ENCODE results near the gene DFFA. TPM values are rescaled to one million over a fixed set of nuclear protein-coding genes. Genes with fewer than 3 reads are reported as not detected.

DFFA gene
- total RNA-seq, 2 donors from 2014 or later, result 100 to 105 TPM

DNA sequence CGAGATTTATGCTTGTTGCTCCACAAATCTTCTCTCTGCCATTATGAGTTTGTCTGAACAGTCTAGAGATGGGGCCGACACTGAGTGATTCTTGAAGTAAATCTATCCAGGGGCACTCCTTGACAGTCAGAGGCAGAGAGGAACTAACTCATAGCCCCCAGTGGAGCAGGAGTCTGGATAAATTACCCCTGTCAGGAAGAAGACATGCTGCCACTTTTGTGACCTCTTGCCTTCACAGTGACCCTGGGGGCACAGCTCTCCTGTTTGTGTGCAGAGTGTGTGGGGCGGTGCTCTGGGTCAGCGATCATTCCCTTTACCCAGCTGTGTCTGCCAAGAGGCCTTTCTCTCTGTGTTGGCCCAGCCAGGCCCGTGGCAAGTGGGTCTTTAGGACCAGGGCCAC lies 31.9 kb upstream of the DFFA start:
- whole genome bisulfite sequencing, 2 experiments (ENCODE audit: insufficient coverage in 1 of 2, insufficient read length in 1 of 2), result 82% methylated on average over 2 to 5 of the region's 5 CpGs
- H3K27ac ChIP-seq (ENCODE audit: low read depth, low read length), result no peak overlapping the region

DNA sequence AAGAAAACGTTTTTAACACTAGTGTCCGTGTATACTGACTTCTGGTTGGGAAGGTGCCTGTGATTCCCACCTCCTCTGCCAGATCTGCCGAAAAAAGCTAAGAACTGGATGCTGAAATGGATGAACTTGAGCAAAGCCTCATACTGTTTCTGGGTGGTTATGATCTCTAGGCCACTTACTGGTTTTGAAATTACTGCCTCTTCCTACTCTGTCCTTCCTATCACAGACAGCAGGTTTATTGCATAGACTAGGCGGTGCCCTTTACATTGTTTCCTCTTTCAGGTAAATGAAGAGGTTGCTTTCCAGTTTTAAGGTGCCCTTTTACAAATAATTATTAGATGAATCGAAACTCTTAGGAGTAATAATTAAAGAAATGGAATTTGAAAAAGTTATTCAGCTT lies 29.9 kb upstream of the DFFA start:
- TF ChIP-seq, protein P1, sequence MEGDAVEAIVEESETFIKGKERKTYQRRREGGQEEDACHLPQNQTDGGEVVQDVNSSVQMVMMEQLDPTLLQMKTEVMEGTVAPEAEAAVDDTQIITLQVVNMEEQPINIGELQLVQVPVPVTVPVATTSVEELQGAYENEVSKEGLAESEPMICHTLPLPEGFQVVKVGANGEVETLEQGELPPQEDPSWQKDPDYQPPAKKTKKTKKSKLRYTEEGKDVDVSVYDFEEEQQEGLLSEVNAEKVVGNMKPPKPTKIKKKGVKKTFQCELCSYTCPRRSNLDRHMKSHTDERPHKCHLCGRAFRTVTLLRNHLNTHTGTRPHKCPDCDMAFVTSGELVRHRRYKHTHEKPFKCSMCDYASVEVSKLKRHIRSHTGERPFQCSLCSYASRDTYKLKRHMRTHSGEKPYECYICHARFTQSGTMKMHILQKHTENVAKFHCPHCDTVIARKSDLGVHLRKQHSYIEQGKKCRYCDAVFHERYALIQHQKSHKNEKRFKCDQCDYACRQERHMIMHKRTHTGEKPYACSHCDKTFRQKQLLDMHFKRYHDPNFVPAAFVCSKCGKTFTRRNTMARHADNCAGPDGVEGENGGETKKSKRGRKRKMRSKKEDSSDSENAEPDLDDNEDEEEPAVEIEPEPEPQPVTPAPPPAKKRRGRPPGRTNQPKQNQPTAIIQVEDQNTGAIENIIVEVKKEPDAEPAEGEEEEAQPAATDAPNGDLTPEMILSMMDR (conservative IDR thresholded peaks at IDR 0.05), result no peak
- H3K4me3 Mint-ChIP-seq, result no peak overlapping the region
- no peaks in the 10 kb centered on the region for H3K4me1 ChIP-seq (ENCODE audit: control insufficient read depth, insufficient read depth, low read length)
- no peaks in the 10 kb centered on the region for H3K9me3 ChIP-seq (ENCODE audit: control insufficient read depth, low read length)
- no peak overlapping the region for H3K9ac ChIP-seq (ENCODE audit: extremely low read depth, low read length, poor library complexity, severe bottlenecking)
- H3K27me3 Mint-ChIP-seq (ENCODE audit: insufficient read depth), result no peaks in the 10 kb centered on the region
- H3K36me3 Mint-ChIP-seq (ENCODE audit: low read depth), result peaks cover 2% of the 10 kb centered on the region
- H3K9me3 Mint-ChIP-seq, result no peaks in the 10 kb centered on the region
- H3K27me3 ChIP-seq (ENCODE audit: control insufficient read depth, insufficient read depth, low read length, poor library complexity, severe bottlenecking), result no peaks in the 10 kb centered on the region
- peaks cover 7% of the 10 kb centered on the region for H3K36me3 ChIP-seq (ENCODE audit: control insufficient read depth, insufficient read depth, low read length)
- no peak for DNase-seq
- H3K4me3 ChIP-seq (ENCODE audit: low read length), result no peak overlapping the region
- H3K27ac Mint-ChIP-seq, result no peak overlapping the region
- no peak overlapping the region for H3K27ac ChIP-seq (ENCODE audit: low read depth, low read length)
- H3K4me1 Mint-ChIP-seq, result peaks cover 1% of the 10 kb centered on the region
- 93% methylated on average over 4 to 5 of the region's 5 CpGs for WGBS, 2 experiments (ENCODE audit: insufficient coverage in 1 of 2, insufficient read length in 1 of 2)

More for the DNA sequence above, 31.9 kb upstream of the DFFA start:
- Histone ChIP-seq H3K27me3 (ENCODE audit: control insufficient read depth, insufficient read depth, low read length, poor library complexity, severe bottlenecking) (no peaks in the 10 kb centered on the region), H3K9me3 (ENCODE audit: control insufficient read depth, low read length) (no peaks in the 10 kb centered on the region), H3K4me3 (ENCODE audit: low read length) (no peak overlapping the region), H3K9ac (ENCODE audit: extremely low read depth, low read length, poor library complexity, severe bottlenecking) (no peak overlapping the region), H3K36me3 (ENCODE audit: control insufficient read depth, insufficient read depth, low read length) (no peaks in the 10 kb centered on the region), H3K4me1 (ENCODE audit: control insufficient read depth, insufficient read depth, low read length) (peaks cover 11% of the 10 kb centered on the region)
- no peak for DNase-seq
- H3K27ac Mint-ChIP-seq, result no peak overlapping the region
- TF ChIP-seq, protein P1 (conservative IDR thresholded peaks at IDR 0.05), result no peak
- H3K4me1 Mint-ChIP-seq, result peaks cover 13% of the 10 kb centered on the region
- no peaks in the 10 kb centered on the region for H3K9me3 Mint-ChIP-seq
- peaks cover 2% of the 10 kb centered on the region for H3K36me3 Mint-ChIP-seq (ENCODE audit: low read depth)
- no peak overlapping the region for H3K4me3 Mint-ChIP-seq
- H3K27me3 Mint-ChIP-seq (ENCODE audit: insufficient read depth), result no peaks in the 10 kb centered on the region

DNA sequence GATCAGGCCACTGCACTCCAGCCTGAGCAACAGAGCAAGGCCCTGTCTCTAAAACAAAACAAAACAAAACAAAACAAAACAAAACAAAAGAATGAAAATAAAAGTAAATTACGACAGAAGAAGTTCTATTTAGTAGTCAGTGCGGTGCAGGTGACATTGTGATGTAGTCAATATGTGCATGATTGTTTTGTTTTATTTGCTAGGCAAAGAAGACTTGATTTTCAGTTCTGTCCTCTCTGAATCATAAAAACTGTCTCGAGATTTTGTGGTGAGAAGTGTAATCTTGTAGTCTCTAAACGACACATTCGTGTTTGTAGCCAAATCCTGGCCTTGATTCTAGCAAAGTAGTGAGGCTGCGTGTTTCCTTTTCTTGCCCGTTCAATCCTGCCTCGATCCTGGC lies 25.9 kb upstream of the DFFA start:
- Mint-ChIP-seq H3K9me3 (no peaks in the 10 kb centered on the region), H3K4me1 (no peaks in the 10 kb centered on the region), H3K27me3 (ENCODE audit: insufficient read depth) (no peaks in the 10 kb centered on the region), H3K36me3 (ENCODE audit: low read depth) (peaks cover 9% of the 10 kb centered on the region), H3K4me3 (no peak overlapping the region), H3K27ac (peak overlapping the region; percentile 6)
- 95% methylated on average over 7 to 8 of the region's 8 CpGs for WGBS, 2 experiments (ENCODE audit: insufficient coverage in 1 of 2, insufficient read length in 1 of 2)
- H3K9ac ChIP-seq (ENCODE audit: extremely low read depth, low read length, poor library complexity, severe bottlenecking), result no peak overlapping the region
- H3K4me1 ChIP-seq (ENCODE audit: control insufficient read depth, insufficient read depth, low read length), result no peaks in the 10 kb centered on the region
- DNase-seq, result no peak
- H3K27me3 ChIP-seq (ENCODE audit: control insufficient read depth, insufficient read depth, low read length, poor library complexity, severe bottlenecking), result no peaks in the 10 kb centered on the region
- H3K27ac ChIP-seq (ENCODE audit: low read depth, low read length), result no peak overlapping the region
- TF ChIP-seq, protein P1 (conservative IDR thresholded peaks at IDR 0.05), result no peak
- no peaks in the 10 kb centered on the region for H3K9me3 ChIP-seq (ENCODE audit: control insufficient read depth, low read length)
- H3K36me3 ChIP-seq (ENCODE audit: control insufficient read depth, insufficient read depth, low read length), result peaks cover 17% of the 10 kb centered on the region
- H3K4me3 ChIP-seq (ENCODE audit: low read length), result no peak overlapping the region
